ENCODE measurements around the gene UVRAG.
A peak's percentile ranks its signal among the peaks of the same experiment; 100 is the strongest.

Gene UVRAG

GRCh38 chr11:76090174-76090573 lies 275.2 kb downstream of the UVRAG start:
- H3K4me3 ChIP-seq (replicated peaks in 1 of 2; ENCODE audit: low read depth in 2 of 2, low read length in 2 of 2), result no peak overlapping the region
- TF ChIP-seq CTCF (IDR thresholded peaks at IDR 0.05; ENCODE audit: low read depth, low read length), result no peak
- no peak for DNase-seq (ENCODE audit: low read depth in 2 of 2)

GRCh38 chr11:76090821-76091220 lies 275.8 kb downstream of the UVRAG start:
- DNase-seq (ENCODE audit: low read depth in 2 of 2), result no peak
- TF ChIP-seq CTCF (IDR thresholded peaks at IDR 0.05; ENCODE audit: low read depth, low read length), result no peak
- no peak overlapping the region for H3K4me3 ChIP-seq (replicated peaks in 1 of 2; ENCODE audit: low read depth in 2 of 2, low read length in 2 of 2)

- TF ChIP-seq CTCF (IDR thresholded peaks at IDR 0.05; ENCODE audit: low read depth, low read length), result no peak
- H3K4me3 ChIP-seq (replicated peaks in 1 of 2; ENCODE audit: low read depth in 2 of 2, low read length in 2 of 2), result no peak overlapping the region
- DNase-seq (ENCODE audit: low read depth in 2 of 2), result no peak
These were observed 279.7 kb downstream of the UVRAG start for GRCh38 chr11:76094740-76095139.

- no peak for TF ChIP-seq CTCF (IDR thresholded peaks at IDR 0.05; ENCODE audit: low read depth, low read length)
- no peak overlapping the region for H3K4me3 ChIP-seq (replicated peaks in 1 of 2; ENCODE audit: low read depth in 2 of 2, low read length in 2 of 2)
- DNase-seq (ENCODE audit: low read depth in 2 of 2), result no peak
These were observed 280.9 kb downstream of the UVRAG start for GRCh38 chr11:76095891-76096290.

- no peak for DNase-seq (ENCODE audit: low read depth in 2 of 2)
- H3K4me3 ChIP-seq (replicated peaks in 1 of 2; ENCODE audit: low read depth in 2 of 2, low read length in 2 of 2), result no peak overlapping the region
- TF ChIP-seq CTCF (IDR thresholded peaks at IDR 0.05; ENCODE audit: low read depth, low read length), result no peak
These were observed 281.5 kb downstream of the UVRAG start for GRCh38 chr11:76096552-76096951.

GRCh38 chr11:76102802-76103201 lies 287.8 kb downstream of the UVRAG start:
- no peak for TF ChIP-seq CTCF (IDR thresholded peaks at IDR 0.05; ENCODE audit: low read depth, low read length)
- peak; percentile 17 to 70 for DNase-seq (ENCODE audit: low read depth in 2 of 2)
- H3K4me3 ChIP-seq (replicated peaks in 1 of 2; ENCODE audit: low read depth in 2 of 2, low read length in 2 of 2), result no peak overlapping the region

- H3K4me3 ChIP-seq (replicated peaks in 1 of 2; ENCODE audit: low read depth in 2 of 2, low read length in 2 of 2), result no peak overlapping the region
- DNase-seq (ENCODE audit: low read depth in 2 of 2), result no peak
- no peak for TF ChIP-seq CTCF (IDR thresholded peaks at IDR 0.05; ENCODE audit: low read depth, low read length)
These were observed 288.4 kb downstream of the UVRAG start for GRCh38 chr11:76103460-76103859.

Measured in cardiac fibroblast (primary cell).